HepG2 (cell line): ENCODE measurements around the gene AAMP.

Experiments used
- DPF2 ChIP-seq: sonication (generic); formaldehyde crosslinking; IDR thresholded peaks from 2 replicates; pipeline ENCODE4 v1.4.0; 2020; ENCODE audit warnings: mild to moderate bottlenecking, low read depth, missing genetic modification reagents, borderline replicate concordance
- POLR2A ChIP-seq, 2 experiments: IDR thresholded peaks; 2 replicates each; pipeline ENCODE4 v1.6.1; 2011; ENCODE audit warnings: low read depth in 2 of 2, low read length in 2 of 2, mild to moderate bottlenecking in 1 of 2, moderate library complexity in 1 of 2; ENCODE audit not compliant: insufficient read depth in 1 of 2
- TSC22D2 ChIP-seq: sonication (generic); formaldehyde crosslinking; IDR thresholded peaks from 2 replicates; pipeline ENCODE4 v1.5.1; 2020; ENCODE audit warnings: missing genetic modification reagents, mild to moderate bottlenecking, borderline replicate concordance
- U2AF2 ChIP-seq: fragments of 200-400 bp; formaldehyde crosslinking; IDR thresholded peaks from 2 replicates; pipeline ENCODE4 v1.6.1; 2017; ENCODE audit warnings: low read depth, mild to moderate bottlenecking, low read length
- ZNF253 ChIP-seq: sonication (generic); formaldehyde crosslinking; IDR thresholded peaks from 2 replicates; pipeline ENCODE4 v1.8.0; 2022; ENCODE audit warnings: mild to moderate bottlenecking, missing genetic modification reagents, borderline replicate concordance
- ZNF276 ChIP-seq: sonication (generic); formaldehyde crosslinking; IDR thresholded peaks from 2 replicates; pipeline ENCODE4 v1.4.0; 2020; ENCODE audit warnings: mild to moderate bottlenecking, low read depth, missing genetic modification reagents
- ZNF589 ChIP-seq: sonication (generic); formaldehyde crosslinking; conservative IDR thresholded peaks from 2 replicates; pipeline ENCODE4 v1.8.0; 2022; ENCODE audit warnings: mild to moderate bottlenecking, moderate library complexity, missing genetic modification reagents
- TF ChIP-seq, protein P1 (sequence below): sonication (generic); formaldehyde crosslinking; IDR thresholded peaks from 2 replicates; pipeline ENCODE4 v1.8.0; 2022; ENCODE audit warnings: missing genetic modification reagents, low read depth, mild to moderate bottlenecking, borderline replicate concordance

DNA sequence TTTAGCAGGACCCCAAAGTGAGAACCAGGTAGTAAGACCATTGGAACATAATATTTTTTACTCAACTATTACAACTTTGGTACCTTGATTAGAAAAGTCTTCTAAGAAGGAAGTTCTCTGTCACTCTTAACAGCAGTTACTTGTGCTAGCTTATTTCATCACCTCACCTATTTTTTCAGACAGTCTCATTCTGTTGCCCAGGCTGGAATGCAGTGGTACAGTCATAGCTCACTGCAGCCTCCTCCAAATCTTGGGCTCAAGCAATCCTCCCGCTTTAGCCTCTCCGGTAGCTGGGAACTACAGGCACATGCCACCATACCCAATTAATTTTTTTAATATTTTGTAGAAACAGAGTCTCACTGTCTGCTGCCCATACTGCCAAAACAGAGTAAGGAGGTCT lies 34.9 kb downstream of the AAMP start:
- TF ChIP-seq ZNF589 (CRISPR knock-in tag) (no peak), ZNF253 (CRISPR knock-in tag) (no peak), POLR2A (IDR thresholded peaks at IDR 0.05; ENCODE audit: insufficient read depth in 1 of 2, low read depth in 2 of 2, low read length in 2 of 2) (no peak), ZNF276 (no peak), U2AF2 (no peak), DPF2 (CRISPR knock-in tag) (no peak), TSC22D2 (CRISPR knock-in tag) (no peak)
- TF ChIP-seq, protein P1, sequence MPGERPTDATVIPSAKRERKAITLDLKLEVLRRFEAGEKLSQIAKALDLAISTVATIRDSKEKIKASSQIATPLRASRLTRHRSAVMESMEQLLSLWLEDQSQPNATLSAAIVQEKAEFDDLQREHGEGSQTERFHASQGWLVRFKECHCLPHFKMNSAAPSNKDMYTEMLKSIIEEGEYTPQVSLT (CRISPR knock-in tag) = no peak
